Hematopoietic multipotent progenitor cell treated with erythropoietin and hydrocortisone succinate and interleukin-3 and kit ligand, for 6 days (in vitro differentiated cells): ENCODE results near the gene GBP2.
A peak's percentile ranks its signal among the peaks of the same experiment; 100 is the strongest.
"Not testable (repeated sequence)": the region's sequence is repeated elsewhere in the genome, so short reads cannot be mapped to it uniquely, and the experiment has no call there.

Source experiments
- DNase-seq: peaks from one replicate; pipeline ENCODE4 v3.0.0-alpha.2; 2015

The GBP2 gene

DNA sequence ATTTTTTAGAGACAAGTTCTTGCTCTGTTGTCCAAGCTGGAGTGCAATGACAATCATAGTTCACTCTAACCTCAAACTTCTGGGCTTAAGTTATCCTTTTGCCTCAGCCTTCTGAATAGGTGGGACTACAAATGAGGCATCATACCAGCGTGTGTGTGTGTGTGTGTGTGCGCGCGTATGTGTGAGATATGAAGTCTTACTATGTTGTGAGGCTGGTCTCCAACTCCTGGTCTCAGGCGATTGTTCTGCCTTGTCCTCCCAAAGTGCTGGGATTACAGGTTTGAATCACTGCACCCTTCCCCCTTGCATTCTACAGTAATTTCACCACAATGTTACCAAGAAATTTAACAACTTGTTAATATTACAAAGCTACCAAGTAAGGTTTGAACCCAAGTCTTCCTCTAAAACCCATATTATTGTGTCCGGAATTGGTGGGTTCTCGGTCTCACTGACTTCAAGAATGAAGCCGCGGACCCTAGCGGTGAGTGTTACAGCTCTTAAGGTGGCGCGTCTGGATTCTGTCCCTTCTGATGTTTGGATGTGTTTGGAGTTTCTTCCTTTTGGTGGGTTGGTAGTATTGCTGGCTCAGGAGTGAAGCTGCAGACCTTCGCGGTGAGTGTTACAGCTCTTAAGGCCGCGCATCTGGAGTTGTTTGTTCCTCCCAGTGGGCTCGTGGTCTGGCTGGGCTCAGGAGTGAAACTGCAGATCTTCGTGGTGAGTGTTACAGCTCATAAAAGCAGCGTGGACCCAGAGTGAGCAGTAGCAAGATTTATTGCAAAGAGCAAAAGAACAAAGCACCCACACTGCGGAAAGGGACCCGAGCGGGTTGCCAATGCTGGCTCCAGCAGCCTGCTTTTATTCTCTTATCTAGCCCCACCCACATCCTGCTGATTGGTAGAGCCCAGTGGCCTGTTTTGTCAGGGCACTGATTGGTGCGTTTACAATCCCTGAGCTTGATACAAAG is 970 bp upstream of the GBP2 start:
- DNase-seq: not testable (repeated sequence)

DNA sequence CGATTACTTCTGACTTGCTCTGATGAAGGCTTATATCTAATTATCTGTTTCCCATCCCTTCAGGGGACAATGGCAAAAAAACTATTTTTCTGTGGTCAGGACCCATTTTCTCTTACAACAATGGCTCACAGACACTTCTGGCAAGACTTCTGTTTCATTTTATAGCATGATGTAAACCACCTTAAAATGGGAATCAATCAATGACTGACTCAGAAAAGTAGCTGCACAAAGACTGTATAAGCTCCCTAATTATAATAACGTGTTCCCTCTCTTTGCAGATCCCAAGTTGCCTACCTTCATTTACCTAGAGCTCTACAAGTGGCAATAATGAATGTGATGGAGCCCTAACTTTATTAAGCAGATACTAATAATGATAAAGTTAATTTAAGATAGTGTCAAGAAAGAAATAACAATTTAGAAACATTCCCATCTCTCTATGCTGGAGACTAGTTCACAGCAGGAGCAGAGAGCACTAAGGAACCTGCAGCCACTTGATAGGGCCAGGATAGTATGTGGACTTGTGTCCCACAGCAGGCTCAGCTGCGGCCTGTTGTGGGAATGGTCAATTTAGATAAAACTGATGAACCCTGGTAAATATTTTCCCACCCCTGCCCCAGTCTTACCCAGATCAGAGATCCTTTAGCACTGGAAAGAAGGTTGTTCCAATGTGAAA is 538 bp downstream of the GBP2 start:
- DNase-seq: no peak

GRCh38 chr1:89121641-89122040 is 4.3 kb downstream of the GBP2 start:
- no peak for DNase-seq

GRCh38 chr1:89114662-89115061 is 11.3 kb downstream of the GBP2 start:
- no peak for DNase-seq

DNA sequence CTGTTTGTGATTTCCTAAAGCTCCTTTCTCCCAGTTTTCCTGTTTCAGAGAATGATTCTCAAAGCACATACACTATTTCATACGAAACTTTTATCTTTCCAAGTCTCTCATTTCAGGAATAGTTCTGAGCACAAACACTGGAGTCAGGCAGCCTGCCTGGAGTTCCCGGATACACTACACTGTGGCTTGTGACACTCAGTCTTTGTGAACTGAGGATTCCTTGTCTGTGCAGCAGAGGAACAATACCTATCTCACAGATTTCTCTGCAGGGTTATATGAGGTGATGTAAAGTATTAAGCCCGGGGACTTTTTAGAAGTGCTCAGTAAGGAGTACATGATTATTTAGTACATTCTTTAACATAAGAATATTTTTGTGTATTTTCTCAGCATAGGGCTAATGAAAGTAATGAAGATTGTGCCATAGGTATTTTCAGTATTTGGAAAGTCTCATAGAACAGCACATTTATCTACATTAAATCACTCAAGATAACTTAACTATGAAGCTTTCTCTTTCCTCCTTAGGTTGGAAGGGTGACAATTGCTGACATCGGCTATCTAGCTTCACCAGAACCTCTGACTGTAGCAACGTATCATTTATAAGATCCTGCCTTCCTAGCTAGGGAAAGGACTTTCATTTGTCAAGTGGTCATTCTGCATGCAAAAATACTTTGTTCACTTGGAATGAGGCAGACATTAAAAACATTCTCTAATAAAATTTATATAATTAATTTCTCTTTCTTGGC is 12.9 kb downstream of the GBP2 start:
- DNase-seq: no peak

DNA sequence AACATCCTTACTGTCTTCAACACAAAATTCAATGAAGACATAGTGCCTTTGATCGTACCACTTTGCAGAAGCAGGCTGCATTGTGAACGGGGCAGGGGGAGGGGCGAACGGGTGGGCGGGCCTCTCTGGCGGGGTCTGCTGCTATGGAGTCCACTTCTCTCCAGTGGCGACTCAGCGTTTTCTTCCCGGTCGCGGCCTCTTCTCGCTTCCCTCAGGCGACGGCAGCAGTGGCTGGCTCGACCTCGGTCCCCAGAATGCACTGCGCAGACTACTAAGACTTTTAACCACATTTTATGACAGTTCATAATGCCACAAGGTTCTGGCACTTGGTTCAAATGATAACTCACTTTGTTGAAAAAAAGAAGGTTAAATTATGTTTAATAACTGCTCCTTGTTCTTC is 21.2 kb downstream of the GBP2 start:
- DNase-seq: no peak

- DNase-seq: no peak
These were observed 21.8 kb downstream of the GBP2 start for GRCh38 chr1:89104147-89104546.

GRCh38 chr1:89102021-89102420 is 23.9 kb downstream of the GBP2 start:
- no peak for DNase-seq

DNA sequence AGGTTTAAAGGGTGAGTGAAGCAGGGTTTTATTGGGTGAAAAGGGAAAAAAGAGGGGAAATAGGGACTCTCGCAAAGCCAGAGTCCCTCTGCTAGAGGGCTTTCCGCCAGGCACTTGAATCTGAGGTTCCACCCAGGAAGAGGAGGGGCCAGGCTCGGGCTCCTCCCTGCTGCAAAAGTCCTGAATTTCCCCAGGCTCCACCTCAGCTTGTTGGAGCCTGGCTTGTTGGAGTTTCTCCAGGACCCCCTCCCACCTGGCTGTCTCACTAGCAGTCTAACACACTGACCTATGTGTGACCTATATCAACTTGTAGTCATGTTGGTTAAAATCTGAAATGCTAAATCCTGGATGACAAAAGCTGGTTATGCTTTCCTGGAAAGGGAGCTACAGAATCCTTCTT is 25.5 kb downstream of the GBP2 start:
- DNase-seq: no peak

DNA sequence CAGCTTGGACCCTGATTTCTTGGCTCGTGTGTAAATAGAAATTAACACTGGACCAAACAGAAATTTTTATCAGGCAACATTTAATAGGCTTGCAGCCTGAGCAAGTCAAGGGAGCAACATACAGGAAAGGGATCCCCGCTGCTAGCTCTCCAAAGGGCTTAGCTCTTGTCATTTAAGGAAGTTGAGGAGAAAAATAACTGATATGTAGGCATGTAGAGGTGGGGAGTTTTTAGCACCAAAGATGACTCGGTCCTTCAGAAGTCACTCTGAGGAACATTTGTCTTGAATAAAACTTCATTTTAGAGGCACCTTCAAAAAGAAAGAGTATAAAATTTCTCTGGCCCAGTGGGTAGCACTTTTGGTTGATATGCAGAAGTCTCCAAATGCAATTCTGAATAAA is 27.1 kb downstream of the GBP2 start:
- no peak for DNase-seq

- no peak for DNase-seq
These were observed 30.2 kb downstream of the GBP2 start for GRCh38 chr1:89095737-89096136.

GRCh38 chr1:89089962-89090361 is 36.0 kb downstream of the GBP2 start:
- no peak for DNase-seq

- no peak for DNase-seq
These were observed 37.3 kb downstream of the GBP2 start for GRCh38 chr1:89088572-89088971.

DNA sequence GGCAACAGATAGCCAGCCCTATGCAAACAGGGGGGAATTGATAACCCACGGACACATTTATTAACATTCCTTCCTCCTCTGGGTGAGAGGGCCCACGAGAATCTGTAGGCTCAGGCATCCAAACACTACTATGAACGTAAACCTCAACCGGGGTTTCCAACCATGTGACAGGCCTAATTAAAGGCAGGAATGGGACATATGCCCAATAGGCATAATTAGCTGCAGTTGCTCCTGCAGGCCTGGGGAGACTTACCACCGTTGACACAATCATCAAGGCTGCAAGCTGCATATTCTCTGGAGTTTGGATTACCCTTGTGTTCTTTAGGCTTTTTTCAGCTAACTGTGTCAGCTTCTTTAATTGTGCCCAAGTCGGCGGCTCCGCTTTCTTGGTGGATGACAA is 38.7 kb downstream of the GBP2 start:
- DNase-seq: no peak

DNA sequence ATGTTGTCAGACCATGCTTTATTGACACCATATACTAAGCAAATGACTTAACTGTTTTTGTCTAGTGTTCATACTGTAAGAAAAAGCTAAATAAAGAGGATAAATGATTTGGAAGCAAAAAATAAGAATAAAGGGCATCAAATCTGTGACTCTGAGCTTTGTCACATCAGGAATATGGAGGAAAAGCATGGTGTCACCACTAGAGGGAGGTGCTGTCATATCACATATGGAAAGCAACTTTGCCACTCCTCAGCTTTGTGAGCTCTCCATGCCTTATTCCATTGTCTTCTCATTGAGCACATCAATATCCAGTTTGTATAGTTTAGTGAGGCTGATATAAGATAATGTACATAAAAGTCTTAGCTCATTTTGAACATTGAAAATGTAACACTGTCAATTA is 40.1 kb downstream of the GBP2 start:
- DNase-seq: peak; percentile 75

DNA sequence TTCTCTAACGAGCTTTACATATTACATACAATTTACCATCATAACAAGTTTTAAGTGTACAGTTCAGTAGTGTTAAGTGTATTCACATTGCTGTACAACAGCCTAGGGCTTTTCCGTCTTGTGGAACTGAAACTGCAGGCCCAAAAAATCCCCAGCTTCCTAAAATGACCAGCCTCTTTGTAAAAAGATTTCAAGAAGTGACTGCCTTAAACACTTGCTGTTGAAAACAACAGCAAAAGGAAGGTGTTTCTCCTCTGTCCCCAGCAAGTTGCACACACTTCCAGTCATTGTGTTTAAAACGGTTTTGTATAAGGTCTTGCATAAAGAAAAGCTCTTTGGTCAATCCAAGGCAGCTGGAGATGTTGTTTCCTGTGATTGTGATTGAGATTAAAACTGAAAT is 44.9 kb downstream of the GBP2 start:
- no peak for DNase-seq

DNA sequence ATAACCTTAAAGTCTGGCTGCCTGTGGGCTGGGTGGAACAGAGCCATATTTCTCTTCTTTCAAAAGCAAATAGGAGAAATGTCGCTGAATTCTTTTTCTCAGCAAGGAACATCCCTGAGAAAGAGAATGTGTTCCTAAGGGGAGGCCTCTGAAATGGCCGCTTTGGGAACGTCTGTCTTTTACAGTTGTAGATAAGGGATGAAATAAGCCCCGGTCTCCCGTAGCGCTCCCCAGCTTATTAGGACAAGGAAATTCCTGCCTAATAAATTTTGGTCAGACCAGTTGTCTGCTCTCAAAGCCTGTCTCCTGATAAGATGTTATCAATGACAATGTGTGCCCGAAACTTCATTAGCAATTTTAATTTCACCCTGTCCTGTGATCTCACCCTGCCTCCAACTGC is 45.8 kb downstream of the GBP2 start:
- not testable (repeated sequence) for DNase-seq

- DNase-seq: not testable (repeated sequence)
These were observed 53.3 kb downstream of the GBP2 start for GRCh38 chr1:89072466-89073065.

DNA sequence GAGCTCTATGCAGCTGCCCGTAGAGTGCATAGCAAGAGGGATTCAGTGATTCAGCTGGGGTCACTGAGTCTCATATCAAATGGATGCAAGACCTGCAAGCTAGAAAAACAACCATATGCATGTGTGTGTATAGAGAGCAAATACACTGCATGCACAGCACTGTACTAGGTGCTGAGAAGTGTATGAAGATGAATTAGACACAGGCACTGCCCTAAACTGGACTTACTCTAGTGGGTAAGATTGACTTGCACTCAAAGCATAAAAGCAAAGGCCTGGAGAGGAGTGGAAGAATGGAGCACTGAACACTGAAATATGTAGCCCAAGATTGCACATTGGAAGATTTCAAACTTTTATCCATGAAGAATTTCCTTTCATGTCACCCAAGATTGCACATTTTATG is 55.4 kb downstream of the GBP2 start:
- peak; percentile 20 for DNase-seq

DNA sequence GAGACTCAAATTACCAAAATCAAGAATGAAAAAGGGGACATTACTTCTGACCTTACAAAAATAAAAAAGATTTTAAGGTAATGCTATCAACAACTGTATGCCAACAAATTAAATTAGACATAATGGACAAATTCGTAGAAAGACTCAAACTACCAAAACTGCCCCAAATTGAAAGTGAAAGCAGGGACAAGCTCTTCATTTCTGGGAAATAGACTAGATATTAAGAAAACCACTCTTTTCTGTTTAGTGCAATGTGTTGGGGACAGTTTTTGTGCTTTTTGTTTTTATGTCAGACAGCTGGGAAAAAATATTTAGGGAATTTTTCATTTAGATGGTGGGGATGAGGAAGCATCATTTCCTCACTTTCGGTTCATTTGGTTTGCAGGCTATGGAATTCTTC is 56.0 kb downstream of the GBP2 start:
- DNase-seq: peak; percentile 38

DNA sequence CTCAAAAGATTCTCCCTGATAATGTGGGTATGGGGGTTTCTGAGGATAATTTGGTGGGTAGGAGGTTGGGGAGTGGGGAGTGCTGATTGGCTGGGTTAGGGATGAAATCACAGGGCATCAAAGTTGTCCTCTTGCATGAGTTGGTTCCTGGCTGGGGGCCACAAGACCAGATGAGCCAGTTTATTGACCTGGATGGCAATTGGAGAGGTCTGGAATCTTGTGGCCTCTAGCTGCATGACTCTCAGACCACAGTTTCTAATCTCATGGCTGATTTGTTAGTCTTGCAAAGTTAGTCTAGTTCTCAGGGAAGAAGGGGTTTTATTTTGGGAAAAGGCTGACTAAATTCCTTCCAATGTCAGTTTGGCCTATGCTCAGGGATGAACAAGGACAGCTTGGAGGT is 57.6 kb downstream of the GBP2 start:
- DNase-seq: no peak

GRCh38 chr1:89065079-89065868 is 60.6 kb downstream of the GBP2 start, which contains the start of gene GBP1:
Gene GBP1 (minus strand): TSS chr1:89065208. CDS start chr1:89063234, 1,974 bp downstream.
- peak; percentile 16 for DNase-seq
